ENCODE measurements around the gene MRE11. TPM values are rescaled to one million over a fixed set of nuclear protein-coding genes. Genes with fewer than 3 reads are reported as not detected.

Gene MRE11
- total and polyA plus RNA-seq, 10 of the 15 experiments (the other 5 are each of a cell fraction or from before 2014, with no cell fraction given): 16.2 to 39.2 (median 26.9) TPM

GRCh38 chr11:94469416-94469815, 24.2 kb downstream of the MRE11 start (continued):
- no peak for TF ChIP-seq MTA3 (IDR thresholded peaks at IDR 0.05; ENCODE audit: borderline replicate concordance, low read length)
- peak; percentile 75; the same call in 1 of the 2 replicates for TF ChIP-seq BCL11A (IDR thresholded peaks at IDR 0.05; ENCODE audit: low read depth, low read length)
- TF ChIP-seq SUPT20H (IDR thresholded peaks at IDR 0.05; ENCODE audit: borderline replicate concordance, control insufficient read depth, low read depth, low read length): no peak
- TF ChIP-seq SPI1 (IDR thresholded peaks at IDR 0.05; ENCODE audit: borderline replicate concordance, insufficient read depth, low read depth, low read length): peak; percentile 94
- TF ChIP-seq EGR1 (IDR thresholded peaks at IDR 0.05; ENCODE audit: borderline replicate concordance in 1 of 2, low read depth in 2 of 2, low read length in 2 of 2): no peak
- TF ChIP-seq NR2F1 (conservative IDR thresholded peaks at IDR 0.05): no peak
- TF ChIP-seq ZNF207 (IDR thresholded peaks at IDR 0.05; ENCODE audit: borderline replicate concordance): no peak
- TF ChIP-seq JUNB (IDR thresholded peaks at IDR 0.05): peak; percentile 87
- no peak for TF ChIP-seq POLR2A (IDR thresholded peaks at IDR 0.05; ENCODE audit: low read depth, low read length)
- no peak for TF ChIP-seq TAF1 (IDR thresholded peaks at IDR 0.05; ENCODE audit: borderline replicate concordance, low read depth, low read length)
- TF ChIP-seq BMI1 (IDR thresholded peaks at IDR 0.05; ENCODE audit: borderline replicate concordance): no peak
- TF ChIP-seq NFYA (IDR thresholded peaks at IDR 0.05; ENCODE audit: borderline replicate concordance, low read depth, low read length): no peak
- TF ChIP-seq RELB (IDR thresholded peaks at IDR 0.05; ENCODE audit: low read depth): peak; percentile 39; the same call in 1 of the 2 replicates
- TF ChIP-seq ZBTB4 (CRISPR knock-in tag; IDR thresholded peaks at IDR 0.05): no peak
- TF ChIP-seq PML (IDR thresholded peaks at IDR 0.05; ENCODE audit: low read length): no peak
- TF ChIP-seq E2F4 (IDR thresholded peaks at IDR 0.05; ENCODE audit: low read depth, low read length): no peak
- TF ChIP-seq RBBP5 (conservative IDR thresholded peaks at IDR 0.05): no peak
- peak; percentile 72 for TF ChIP-seq RUNX3 (IDR thresholded peaks at IDR 0.05; ENCODE audit: low read length)
- no peak for TF ChIP-seq SREBF1 (IDR thresholded peaks at IDR 0.05; ENCODE audit: low read length)
- no peak for TF ChIP-seq HDGF (IDR thresholded peaks at IDR 0.05)
- no peak for TF ChIP-seq SUZ12 (IDR thresholded peaks at IDR 0.05; ENCODE audit: unreplicated experiment)
- TF ChIP-seq HDAC6 (IDR thresholded peaks at IDR 0.05; ENCODE audit: unreplicated experiment): no peak
- no peak for TF ChIP-seq SRF (IDR thresholded peaks at IDR 0.05; ENCODE audit: low read depth in 2 of 2, low read length in 2 of 2)
- TF ChIP-seq ZBTB11 (CRISPR knock-in tag; IDR thresholded peaks at IDR 0.05): no peak
- peak; percentile 75 for TF ChIP-seq CREB1 (IDR thresholded peaks at IDR 0.05; ENCODE audit: low read depth)
